Medulla oblongata (tissue), 1 donor: Measurements from ENCODE around the gene CYSTM1.

Source experiments
- DNase-seq: peaks from one replicate; pipeline ENCODE4 v3.0.0-alpha.2; 2015; ENCODE audit errors: extremely low spot score

The CYSTM1 gene

DNA sequence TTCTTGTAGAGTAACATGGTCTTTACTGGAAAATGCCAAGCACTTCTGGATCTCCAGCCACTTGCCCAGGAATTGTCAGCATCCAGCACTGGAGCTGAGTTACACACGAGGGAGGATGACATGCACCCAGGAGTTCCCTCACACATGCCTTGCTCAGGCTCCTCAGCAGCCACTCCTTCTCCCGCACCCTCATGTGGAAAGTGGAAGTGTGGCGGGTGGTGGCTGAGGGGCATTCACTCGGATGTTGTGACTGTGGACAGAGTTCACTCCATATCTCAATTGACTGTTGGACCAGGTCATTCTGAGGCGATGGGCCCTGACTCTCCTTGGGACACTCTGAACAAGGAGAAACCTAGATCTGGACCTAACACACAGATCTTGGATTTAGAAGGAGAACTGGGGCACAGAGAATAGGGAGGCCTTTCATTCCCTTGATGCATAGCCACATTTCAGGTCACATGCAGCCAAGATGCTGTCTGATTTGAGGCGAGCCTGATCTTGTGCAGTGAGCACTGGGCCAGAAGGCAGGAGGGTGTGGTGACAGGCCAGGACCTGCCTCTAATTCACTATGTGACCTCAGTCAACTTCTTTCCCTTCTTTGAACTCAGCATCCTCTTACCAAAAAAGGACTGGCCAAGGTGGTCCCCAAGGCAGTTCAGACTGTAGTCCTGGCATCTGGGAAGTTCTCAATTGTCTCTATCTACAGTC is 62.1 kb downstream of the CYSTM1 start:
- no peak for DNase-seq

DNA sequence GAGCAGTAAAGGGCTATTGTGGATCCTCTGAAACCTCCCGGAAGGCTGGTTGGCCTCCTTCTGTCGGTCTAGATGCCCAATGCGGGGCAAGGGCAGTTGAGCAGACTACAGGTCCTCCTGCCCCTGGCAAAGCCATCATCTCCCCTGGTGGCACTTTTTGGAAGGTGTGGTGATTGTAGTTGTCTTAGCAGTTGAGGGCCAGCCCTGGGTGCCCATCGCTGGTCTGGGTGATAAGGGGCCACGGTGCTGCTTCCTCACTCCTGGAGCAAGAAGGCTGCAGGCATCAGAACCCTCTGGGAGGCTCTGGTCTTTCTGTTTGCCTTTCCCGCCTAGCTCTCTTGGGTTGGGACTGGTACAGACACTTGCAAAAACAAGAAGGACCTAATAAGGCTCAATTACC is 63.8 kb downstream of the CYSTM1 start:
- DNase-seq = no peak

DNA sequence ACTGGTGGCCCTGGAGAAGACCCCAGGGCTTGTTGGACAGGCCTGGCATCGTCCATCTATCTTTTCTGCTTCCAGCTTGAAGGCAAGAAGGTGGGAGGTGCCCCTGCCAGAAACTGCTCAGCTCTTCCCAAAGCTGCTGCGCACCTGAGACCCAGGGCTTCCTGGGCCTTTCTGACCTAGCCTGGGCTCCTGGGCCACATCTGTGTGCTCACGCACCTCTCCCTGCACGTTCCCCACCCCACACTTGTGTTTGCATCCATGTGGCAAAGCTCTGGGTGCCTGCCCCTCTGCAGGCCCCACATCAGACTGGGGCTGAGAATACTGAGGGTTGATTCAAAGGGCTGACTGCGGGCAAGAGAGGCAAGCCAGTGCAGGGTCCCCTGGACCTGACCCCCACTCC is 64.5 kb downstream of the CYSTM1 start:
- no peak for DNase-seq

- peak; percentile 75 for DNase-seq
Observed at GRCh38 chr5:140239939-140240700, 65.1 kb downstream of the CYSTM1 start.

GRCh38 chr5:140240987-140241706 is 66.2 kb downstream of the CYSTM1 start:
- DNase-seq = peak; percentile 97

GRCh38 chr5:140242099-140242498 is 67.1 kb downstream of the CYSTM1 start:
- DNase-seq = no peak

- no peak for DNase-seq
Observed at GRCh38 chr5:140242890-140243585, 68.0 kb downstream of the CYSTM1 start.

GRCh38 chr5:140243706-140244250 is 68.8 kb downstream of the CYSTM1 start:
- DNase-seq = no peak

- peak; percentile 95 for DNase-seq
Observed at GRCh38 chr5:140244525-140245025, 69.6 kb downstream of the CYSTM1 start.

- DNase-seq = no peak
Observed at GRCh38 chr5:140245341-140245740, 70.4 kb downstream of the CYSTM1 start.

DNA sequence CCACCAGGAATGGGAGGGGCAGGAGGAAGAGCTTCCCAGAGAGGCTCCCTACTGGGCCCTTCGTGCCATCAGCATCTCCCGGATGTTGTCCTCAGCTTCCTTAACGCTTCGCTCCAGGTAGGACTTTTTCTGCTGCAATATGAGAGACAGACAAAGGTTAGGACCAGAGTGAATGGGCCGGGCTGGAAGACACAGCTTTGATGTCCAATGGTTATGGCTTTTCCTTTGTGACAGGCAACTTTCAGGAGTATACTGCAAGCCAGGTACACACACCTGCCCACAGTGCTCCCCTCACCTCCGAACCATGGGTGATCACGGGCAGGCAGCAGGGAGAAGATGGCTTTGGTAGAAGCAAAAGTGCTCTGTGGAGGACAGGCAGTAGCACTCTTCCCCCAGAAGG is 70.9 kb downstream of the CYSTM1 start:
- DNase-seq = no peak

DNA sequence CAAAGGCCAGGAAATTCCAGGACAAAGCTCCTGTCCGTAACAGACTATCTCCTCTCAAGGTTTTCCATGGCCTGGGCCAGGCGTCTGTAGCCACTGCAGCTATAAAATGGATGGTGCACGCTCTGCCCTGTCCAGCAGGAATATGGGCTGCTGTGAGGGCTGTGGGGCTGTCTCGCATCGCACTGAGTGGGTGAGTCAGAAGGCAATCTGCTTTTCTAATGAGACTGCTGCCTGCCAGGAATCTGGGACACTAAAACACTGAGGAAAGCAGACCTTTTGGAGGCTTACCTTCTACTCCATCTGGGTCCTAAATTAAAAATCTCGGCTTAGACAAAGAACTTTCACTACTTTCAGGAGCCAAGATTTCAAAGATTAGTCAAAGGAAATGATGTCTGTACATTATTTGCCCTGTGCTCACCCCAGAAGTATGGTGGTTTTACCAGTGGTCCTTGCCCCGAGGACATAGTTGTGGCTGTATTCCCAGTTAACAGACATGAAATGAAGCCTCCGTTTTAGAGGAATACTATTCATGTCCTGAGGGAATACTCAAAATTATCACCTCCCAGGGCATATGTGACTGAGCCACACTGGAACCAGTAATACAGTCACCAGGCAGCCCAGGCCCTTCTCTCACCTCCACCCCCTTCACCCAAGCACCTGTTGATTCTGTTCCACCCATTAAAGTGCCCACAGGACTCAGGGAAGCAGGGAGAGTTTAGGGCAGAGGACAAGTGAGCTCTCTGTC is 71.6 kb downstream of the CYSTM1 start:
- peak; percentile 60 for DNase-seq

- DNase-seq = no peak
Observed at GRCh38 chr5:140248414-140248813, 73.4 kb downstream of the CYSTM1 start.

DNA sequence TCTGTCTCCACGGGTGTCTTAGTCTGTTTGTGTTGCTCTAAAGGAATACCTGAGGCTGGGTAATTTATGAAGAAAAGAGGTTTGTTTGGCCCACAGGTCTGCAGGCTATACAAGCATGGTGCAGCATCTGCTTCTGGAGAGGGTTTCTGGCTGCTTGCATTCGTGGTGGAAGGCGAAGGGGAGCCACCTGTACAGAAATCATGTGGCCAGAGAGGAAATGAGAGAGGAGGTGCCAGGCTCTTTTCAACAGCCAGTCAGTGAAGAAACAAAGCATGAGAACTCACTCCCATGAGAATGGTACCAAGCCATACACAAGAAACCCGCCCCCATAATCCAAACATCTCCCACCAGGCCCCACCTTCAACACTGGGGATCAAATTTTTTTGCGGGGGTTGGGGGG is 74.5 kb downstream of the CYSTM1 start:
- DNase-seq = no peak

GRCh38 chr5:140250386-140250785 is 75.4 kb downstream of the CYSTM1 start:
- DNase-seq = no peak

DNA sequence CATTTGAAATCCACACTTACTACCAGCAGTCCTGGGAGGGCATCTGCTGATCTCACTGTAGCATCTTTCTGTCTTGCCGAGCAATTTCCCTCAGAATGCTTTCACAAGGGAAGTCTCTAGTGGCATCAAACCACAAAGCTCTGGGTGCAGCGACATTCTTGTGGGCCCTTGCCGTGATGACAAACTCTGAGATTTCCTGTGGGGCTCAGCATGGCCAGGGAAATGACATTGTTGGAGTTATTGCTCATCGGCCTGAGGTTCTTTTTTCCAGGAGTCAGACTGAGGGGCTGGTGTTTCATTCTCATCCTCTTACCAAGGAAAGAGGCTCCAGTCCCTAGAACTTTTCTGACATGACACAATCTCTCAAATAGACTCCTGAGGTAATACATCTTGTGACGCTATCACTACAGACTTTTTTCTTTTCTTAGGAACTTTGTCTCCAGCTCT is 76.6 kb downstream of the CYSTM1 start:
- DNase-seq = peak; percentile 43

GRCh38 chr5:140252470-140253126 is 77.6 kb downstream of the CYSTM1 start:
- DNase-seq = no peak

GRCh38 chr5:140253985-140254384 is 79.0 kb downstream of the CYSTM1 start:
- DNase-seq = no peak

DNA sequence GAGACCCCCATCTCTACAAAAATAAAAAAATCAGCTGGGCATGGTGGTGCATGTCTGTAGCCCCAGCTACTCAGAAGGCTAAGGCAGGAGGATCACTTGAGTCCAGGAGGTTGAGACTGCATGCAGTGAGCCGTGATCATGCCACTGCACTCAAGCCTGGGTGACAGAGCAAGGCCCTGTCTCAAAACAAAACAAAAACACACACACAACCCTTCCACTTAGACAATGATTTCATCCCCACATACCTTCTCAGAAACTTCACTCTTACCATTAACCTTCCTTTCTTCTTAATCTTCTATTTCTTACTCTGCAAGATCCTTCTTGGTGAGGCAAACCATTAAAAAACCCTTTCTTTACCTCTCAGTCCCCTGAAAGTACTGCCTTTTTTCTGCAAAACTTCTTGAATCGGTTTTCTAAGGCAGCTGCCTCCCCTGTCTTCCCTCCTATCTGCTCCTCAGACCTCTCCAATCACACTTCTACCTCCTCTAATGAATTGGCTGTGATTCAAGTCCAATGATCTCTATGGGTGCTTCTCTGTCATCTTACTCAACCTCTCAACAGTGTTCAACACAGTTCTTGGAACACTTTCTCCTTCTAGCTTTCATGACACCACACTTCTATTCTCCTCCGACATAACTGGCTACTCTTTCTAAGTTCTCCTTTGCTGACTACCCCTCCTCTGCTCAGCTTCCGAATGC is 80.6 kb downstream of the CYSTM1 start:
- no peak for DNase-seq

DNA sequence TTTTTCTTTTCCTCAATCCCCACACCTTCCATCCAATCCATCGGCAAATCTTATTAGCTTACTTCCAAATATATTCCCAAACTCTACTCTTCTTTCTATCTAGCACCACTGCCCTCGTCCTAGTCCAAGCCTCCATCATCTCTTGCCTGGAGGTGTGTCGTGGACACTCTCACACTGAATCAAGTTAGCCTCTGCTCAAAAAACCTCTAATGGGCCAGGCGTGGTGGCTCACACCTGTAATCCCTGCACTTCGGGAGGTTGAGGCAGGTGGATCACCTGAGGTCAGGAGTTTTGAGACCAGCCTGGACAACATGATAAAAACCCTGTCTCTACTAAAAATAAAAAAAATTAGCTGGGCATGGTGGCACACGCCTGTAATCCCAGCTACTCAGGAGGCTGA is 81.7 kb downstream of the CYSTM1 start:
- DNase-seq = no peak
